Transverse colon (tissue), 4 donors: Measurements from ENCODE around the gene GRHL1. TPM values are rescaled to one million over a fixed set of nuclear protein-coding genes. Genes with fewer than 3 reads are reported as not detected.
"Not testable (repeated sequence)": the region's sequence is repeated elsewhere in the genome, so short reads cannot be mapped to it uniquely, and the experiment has no call there.

ENCODE experiments used
- DNase-seq: peaks from one replicate; pipeline ENCODE4 v3.0.0-alpha.2; 2019
- H3K27ac ChIP-seq, 4 donors: fragments of 200-600 bp; sonication (generic); 2 replicates each; pipeline ENCODE4 v1.5.1; 2016 to 2018; ENCODE audit warnings: inconsistent platforms in 4 of 4
- H3K27me3 ChIP-seq: fragments of 200-600 bp; sonication (generic); 2 replicates; pipeline ENCODE4 v1.5.1; 2017; ENCODE audit warnings: inconsistent platforms
- H3K36me3 ChIP-seq, 4 donors: fragments of 200-600 bp; sonication (generic); 2 replicates each; pipeline ENCODE4 v1.5.1; 2017 to 2019; ENCODE audit warnings: inconsistent platforms in 4 of 4
- H3K4me1 ChIP-seq, 4 donors: fragments of 200-600 bp; sonication (generic); 2 replicates each; pipeline ENCODE4 v1.5.1; 2017 to 2020; ENCODE audit warnings: inconsistent platforms in 4 of 4
- H3K4me3 ChIP-seq, 4 donors: fragments of 200-600 bp; sonication (generic); 1 replicate in 1 of 4; 2 replicates in 3 of 4; pipeline versions ENCODE4 v1.5.1 to v1.6.1; 2017 to 2019; ENCODE audit warnings: inconsistent platforms in 4 of 4
- H3K9me3 ChIP-seq, 2 donors: fragments of 200-600 bp; sonication (generic); 2 replicates each; pipeline ENCODE4 v1.5.1; 2017 to 2019; ENCODE audit warnings: inconsistent platforms in 2 of 2
- CTCF ChIP-seq, 5 experiments: fragments of 200-600 bp in 3 of 5; fragments of 450-650 bp in 2 of 5; sonication (generic) in 3 of 5; IDR thresholded peaks; 1 replicate in 2 of 5; 2 replicates in 3 of 5; pipeline ENCODE4 v1.5.1; 2016 to 2017; ENCODE audit warnings: antibody characterized with exemption in 5 of 5, inconsistent platforms in 3 of 5, mild to moderate bottlenecking in 2 of 5, moderate library complexity in 1 of 5
- EP300 ChIP-seq: sonication (generic); formaldehyde crosslinking; IDR thresholded peaks from one replicate; pipeline ENCODE4 v1.6.1; 2017; ENCODE audit warnings: antibody characterized with exemption, low read depth
- POLR2A ChIP-seq: fragments of 450-650 bp; IDR thresholded peaks from one replicate; pipeline ENCODE4 v1.6.1; 2016; ENCODE audit warnings: antibody characterized with exemption, mild to moderate bottlenecking, moderate library complexity
- POLR2AphosphoS5 ChIP-seq, 3 donors: sonication (generic); formaldehyde crosslinking; IDR thresholded peaks; one replicate each; pipeline ENCODE4 v1.6.1; 2016; ENCODE audit warnings: antibody characterized with exemption in 3 of 3
- WGBS, 2 donors: methylation state at CpG; one replicate each; pipeline ENCODE4 v1.1.5; 2018; ENCODE audit warnings: low coverage in 1 of 2; 5-methylcytosine and 5-hydroxymethylcytosine counted together
- in situ Hi-C, 4 donors: fragments of 200-750 bp; cut with MboI; loops; one replicate each; pipeline versions ENCODE4 v1.15.0 to v1.15.1; 2017; ENCODE audit warnings: low sequenced_read_pairs in 3 of 4, low pct_ligation_motif_present in 1 of 4, low pct_unique_long_range_greater_than_20kb in 1 of 4
- intact Hi-C: fragments of 100-400 bp; cut with DNase I; formaldehyde crosslinking; loops from one replicate; pipeline ENCODE4 v1.15.1; 2023; ENCODE audit warnings: low total_unique reads
- total RNA-seq, 4 donors: library from RNA; depleted of rRNA; stranded (reverse); fragments of >200 nt; gene quantifications; one replicate each; pipeline ENCODE4 v1.1.0, GENCODE V29; 2016

GRHL1 gene
- total RNA-seq, 4 donors from 2014 or later, result 0.55 to 24.7 (median 1.3) TPM; not detected in 1

DNA sequence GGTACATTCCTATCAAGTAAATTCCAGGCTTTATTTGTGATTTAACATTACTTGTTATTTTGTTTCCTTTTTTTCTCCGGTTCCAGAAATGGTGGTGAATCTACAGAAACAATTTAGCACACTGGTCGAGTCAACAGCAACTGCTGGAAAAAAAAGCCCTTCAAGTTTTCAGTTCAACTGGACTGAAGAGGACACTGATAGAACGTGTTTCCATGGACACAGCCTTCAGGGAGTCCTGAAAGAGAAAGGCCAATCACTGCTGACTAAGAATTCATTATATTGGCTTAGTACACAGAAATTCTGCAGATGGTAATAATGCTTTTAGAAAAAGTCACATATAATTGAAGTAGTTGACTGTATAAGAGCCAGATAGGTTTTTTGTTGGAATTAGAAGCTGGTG, 32.0 kb upstream of the GRHL1 start:
- H3K27me3 ChIP-seq, result no peaks in the 10 kb centered on the region
- TF ChIP-seq EP300 (no peak), POLR2AphosphoS5 (IDR thresholded peaks at IDR 0.05) (no peak), CTCF (IDR thresholded peaks at IDR 0.05) (no peak), POLR2A (no peak)
- H3K4me1 ChIP-seq, result no peaks in the 10 kb centered on the region
- DNase-seq, result no peak
- H3K9me3 ChIP-seq, result no peaks in the 10 kb centered on the region
- no peak overlapping the region for H3K27ac ChIP-seq
- 86 to 100% methylated on average over 2 to 3 of the region's 3 CpGs for WGBS, 2 donors
- in situ Hi-C loops (no loop called here), intact Hi-C loops (no loop called here)
- no peak overlapping the region for H3K4me3 ChIP-seq
- H3K36me3 ChIP-seq, result peaks cover 0 to 8% (median 0%) of the 10 kb centered on the region in 4 donors

GRCh38 chr2:9927020-9927419, 24.5 kb upstream of the GRHL1 start:
- H3K27ac ChIP-seq, intact Hi-C loops, in situ Hi-C loops, DNase-seq, H3K4me1 ChIP-seq, H3K36me3 ChIP-seq, H3K27me3 ChIP-seq, H3K4me3 ChIP-seq, H3K9me3 ChIP-seq: not testable (repeated sequence)
- WGBS, 2 donors, result 98 to 100% methylated on average over 2 of the region's 2 CpGs

- TF ChIP-seq POLR2AphosphoS5 (IDR thresholded peaks at IDR 0.05), result no peak
- Histone ChIP-seq H3K9me3 (no peaks in the 10 kb centered on the region), H3K27me3 (no peaks in the 10 kb centered on the region), H3K36me3 (peaks cover 0 to 14% (median 6%) of the 10 kb centered on the region in 4 donors), H3K4me1 (peaks cover 0 to 12% (median 5%) of the 10 kb centered on the region in 4 donors), H3K27ac (no peak overlapping the region), H3K4me3 (no peak overlapping the region)
- WGBS, 2 donors, result 85 to 90% methylated on average over 4 of the region's 4 CpGs
- DNase-seq, result no peak
- in situ Hi-C loops, result no loop called here
- intact Hi-C loops, result no loop called here
These were observed 14.2 kb upstream of the GRHL1 start for GRCh38 chr2:9937258-9937657.

GRCh38 chr2:9937968-9938367, 13.5 kb upstream of the GRHL1 start:
- H3K27me3 ChIP-seq, result no peaks in the 10 kb centered on the region
- peaks cover 0 to 12% (median 5%) of the 10 kb centered on the region in 4 donors for H3K4me1 ChIP-seq
- no peaks in the 10 kb centered on the region for H3K9me3 ChIP-seq
- TF ChIP-seq EP300 (no peak), CTCF (IDR thresholded peaks at IDR 0.05) (no peak), POLR2A (no peak), POLR2AphosphoS5 (IDR thresholded peaks at IDR 0.05) (no peak)
- no peak for DNase-seq
- WGBS, 2 donors, result 89% methylated on average over 9 of the region's 9 CpGs; no CpG with 5 or more reads in 1 of the 2 donors
- H3K36me3 ChIP-seq, result peaks cover 0 to 14% (median 6%) of the 10 kb centered on the region in 4 donors
- H3K4me3 ChIP-seq, result no peak overlapping the region
- H3K27ac ChIP-seq, result no peak overlapping the region
- intact Hi-C loops, result no loop called here
- in situ Hi-C loops, result no loop called here

- WGBS, 2 donors, result 36 to 47% methylated on average over 5 to 9 of the region's 9 CpGs
- Histone ChIP-seq H3K27me3 (peaks cover 10% of the 10 kb centered on the region), H3K36me3 (peaks cover 0 to 3% (median 0%) of the 10 kb centered on the region in 4 donors), H3K27ac (no peak overlapping the region), H3K4me1 (peaks cover 0 to 12% (median 5%) of the 10 kb centered on the region in 4 donors), H3K9me3 (no peaks in the 10 kb centered on the region), H3K4me3 (no peak overlapping the region)
- DNase-seq, result no peak
- no peak for TF ChIP-seq CTCF (IDR thresholded peaks at IDR 0.05)
- TF ChIP-seq POLR2AphosphoS5 (IDR thresholded peaks at IDR 0.05), result no peak
- no peak for TF ChIP-seq EP300
- TF ChIP-seq POLR2A, result no peak
- intact Hi-C loops, result no loop called here
- in situ Hi-C loops, result no loop called here
These were observed 11.7 kb upstream of the GRHL1 start for GRCh38 chr2:9939587-9940485.
